ENCODE data around the gene CGB8. TPM values are rescaled to one million over a fixed set of nuclear protein-coding genes. Genes with fewer than 3 reads are reported as not detected.

The CGB8 gene
- total RNA-seq, 1 donor from 2014 or later = not detected

- H3K4me3 Mint-ChIP-seq (ENCODE audit: unreplicated experiment) = no peak overlapping the region
- no peak for TF ChIP-seq CTCF (IDR thresholded peaks at IDR 0.05)
- H3K36me3 Mint-ChIP-seq (ENCODE audit: unreplicated experiment) = peaks cover 5% of the 10 kb centered on the region
- no peaks in the 10 kb centered on the region for H3K9me3 Mint-ChIP-seq (ENCODE audit: unreplicated experiment)
- no peak for DNase-seq (ENCODE audit: extremely low spot score, unreplicated experiment)
- no peak overlapping the region for H3K27ac Mint-ChIP-seq (ENCODE audit: unreplicated experiment)
- no peaks in the 10 kb centered on the region for H3K27me3 Mint-ChIP-seq (ENCODE audit: unreplicated experiment)
- no peaks in the 10 kb centered on the region for H3K4me1 Mint-ChIP-seq (ENCODE audit: unreplicated experiment)
Measured at GRCh38 chr19:49004964-49005614, 43.8 kb downstream of the CGB8 start.

- peaks cover 5% of the 10 kb centered on the region for H3K36me3 Mint-ChIP-seq (ENCODE audit: unreplicated experiment)
- no peaks in the 10 kb centered on the region for H3K27me3 Mint-ChIP-seq (ENCODE audit: unreplicated experiment)
- no peak for DNase-seq (ENCODE audit: extremely low spot score, unreplicated experiment)
- peaks cover 2% of the 10 kb centered on the region for H3K4me1 Mint-ChIP-seq (ENCODE audit: unreplicated experiment)
- H3K9me3 Mint-ChIP-seq (ENCODE audit: unreplicated experiment) = no peaks in the 10 kb centered on the region
- no peak for TF ChIP-seq CTCF (IDR thresholded peaks at IDR 0.05)
- no peak overlapping the region for H3K27ac Mint-ChIP-seq (ENCODE audit: unreplicated experiment)
- no peak overlapping the region for H3K4me3 Mint-ChIP-seq (ENCODE audit: unreplicated experiment)
Measured at GRCh38 chr19:49004133-49004532, 44.8 kb downstream of the CGB8 start.

GRCh38 chr19:48999481-49000325 is 49.2 kb downstream of the CGB8 start:
- H3K36me3 Mint-ChIP-seq (ENCODE audit: unreplicated experiment) = peaks cover 5% of the 10 kb centered on the region
- TF ChIP-seq CTCF (IDR thresholded peaks at IDR 0.05) = peak; percentile 73
- no peaks in the 10 kb centered on the region for H3K9me3 Mint-ChIP-seq (ENCODE audit: unreplicated experiment)
- H3K4me3 Mint-ChIP-seq (ENCODE audit: unreplicated experiment) = no peak overlapping the region
- peaks cover 8% of the 10 kb centered on the region for H3K4me1 Mint-ChIP-seq (ENCODE audit: unreplicated experiment)
- DNase-seq (ENCODE audit: extremely low spot score, unreplicated experiment) = no peak
- peak overlapping the region; percentile 9 for H3K27ac Mint-ChIP-seq (ENCODE audit: unreplicated experiment)
- H3K27me3 Mint-ChIP-seq (ENCODE audit: unreplicated experiment) = no peaks in the 10 kb centered on the region

GRCh38 chr19:48997972-48998371 is 50.9 kb downstream of the CGB8 start:
- Mint-ChIP-seq H3K4me3 (ENCODE audit: unreplicated experiment) (no peak overlapping the region), H3K27ac (ENCODE audit: unreplicated experiment) (no peak overlapping the region), H3K27me3 (ENCODE audit: unreplicated experiment) (no peaks in the 10 kb centered on the region), H3K4me1 (ENCODE audit: unreplicated experiment) (peaks cover 17% of the 10 kb centered on the region), H3K36me3 (ENCODE audit: unreplicated experiment) (peaks cover 4% of the 10 kb centered on the region), H3K9me3 (ENCODE audit: unreplicated experiment) (no peaks in the 10 kb centered on the region)
- no peak for DNase-seq (ENCODE audit: extremely low spot score, unreplicated experiment)
- TF ChIP-seq CTCF (IDR thresholded peaks at IDR 0.05) = peak; percentile 49

Small RNAs within 50 kb of the gene (microRNA-seq; reads per million reads assigned to microRNA genes)
- gene MIR6798 (ENCODE audit: unreplicated experiment) = not detected

Other genes starting within 250 kb of the CGB8 start
- 48.5 and 50.5 TPM in 2 replicates for gene BCAT2, start 238.1 kb downstream of the CGB8 start, total RNA-seq
- gene HSD17B14, start 212.6 kb downstream of the CGB8 start, total RNA-seq = 23.9 and 29.1 TPM in 2 replicates
- 31.0 and 40.0 TPM in 2 replicates for gene PLEKHA4, start 180.5 kb downstream of the CGB8 start, total RNA-seq
- 96.5 and 118 TPM in 2 replicates for gene PPP1R15A, start 176.7 kb downstream of the CGB8 start, total RNA-seq
- not detected in 2 replicates for gene TULP2, start 150.4 kb downstream of the CGB8 start, total RNA-seq
- gene NUCB1, start 148.8 kb downstream of the CGB8 start, total RNA-seq = 260 and 264 TPM in 2 replicates
- gene DHDH, start 115.4 kb downstream of the CGB8 start, total RNA-seq = 0.67 TPM in 1 of 2 replicates, not detected in the other
- 154 and 172 TPM in 2 replicates for gene BAX, start 94.2 kb downstream of the CGB8 start, total RNA-seq
- 2,724 and 2,792 TPM in 2 replicates for gene FTL, start 83.8 kb downstream of the CGB8 start, total RNA-seq
- 37.6 and 42.2 TPM in 2 replicates for gene GYS1, start 55.8 kb downstream of the CGB8 start, total RNA-seq
- 61.2 and 64.2 TPM in 2 replicates for gene RUVBL2, start 55.2 kb downstream of the CGB8 start, total RNA-seq
- not detected in 2 replicates for gene LHB, start 32.0 kb downstream of the CGB8 start, total RNA-seq
- gene CGB3, start 24.8 kb downstream of the CGB8 start, total RNA-seq = not detected in 2 replicates
- gene CGB2, start 17.2 kb downstream of the CGB8 start, total RNA-seq = not detected in 2 replicates
- not detected in 2 replicates for gene CGB1, start 12.2 kb downstream of the CGB8 start, total RNA-seq
- not detected in 2 replicates for gene CGB5, start 5.3 kb downstream of the CGB8 start, total RNA-seq
- gene CGB7, start 8.6 kb upstream of the CGB8 start, total RNA-seq = 0.16 TPM in 1 of 2 replicates, not detected in the other
- gene NTF4, start 15.7 kb upstream of the CGB8 start, total RNA-seq = not detected in 2 replicates
- gene KCNA7, start 23.6 kb upstream of the CGB8 start, total RNA-seq = not detected in 2 replicates
- gene SNRNP70, start 36.3 kb upstream of the CGB8 start, total RNA-seq = 277 and 286 TPM in 2 replicates
- gene LIN7B, start 65.3 kb upstream of the CGB8 start, total RNA-seq = 7.9 and 9.9 TPM in 2 replicates
- gene C19orf73, start 70.0 kb upstream of the CGB8 start, total RNA-seq = 1.8 and 3.4 TPM in 2 replicates
- 6.6 and 9.5 TPM in 2 replicates for gene PPFIA3, start 70.4 kb upstream of the CGB8 start, total RNA-seq
- gene HRC, start 106.3 kb upstream of the CGB8 start, total RNA-seq = not detected in 2 replicates
- gene TRPM4, start 108.7 kb upstream of the CGB8 start, total RNA-seq = 28.5 and 28.7 TPM in 2 replicates